Panc1 (cell line): ENCODE results near the gene CXCR5.
A peak's percentile ranks its signal among the peaks of the same experiment; 100 is the strongest.

Source experiments
- POLR2AphosphoS5 ChIP-seq: IDR thresholded peaks from 2 replicates; pipeline ENCODE4 v1.6.1; 2012; ENCODE audit warnings: mild to moderate bottlenecking, low read depth, low read length, moderate library complexity
- TF ChIP-seq, protein P1 (sequence below), 2 experiments: IDR thresholded peaks; 2 replicates each; pipeline ENCODE4 v1.6.1; 2011 to 2012; ENCODE audit warnings: low read depth in 2 of 2, control low read depth in 1 of 2, low read length in 1 of 2, mild to moderate bottlenecking in 1 of 2, moderate library complexity in 1 of 2; ENCODE audit not compliant: insufficient read depth in 1 of 2
- TF ChIP-seq, protein P2 (sequence below): fragments of 450-650 bp; IDR thresholded peaks from 2 replicates; pipeline ENCODE4 v1.5.1; 2017; ENCODE audit warnings: mild to moderate bottlenecking

DNA sequence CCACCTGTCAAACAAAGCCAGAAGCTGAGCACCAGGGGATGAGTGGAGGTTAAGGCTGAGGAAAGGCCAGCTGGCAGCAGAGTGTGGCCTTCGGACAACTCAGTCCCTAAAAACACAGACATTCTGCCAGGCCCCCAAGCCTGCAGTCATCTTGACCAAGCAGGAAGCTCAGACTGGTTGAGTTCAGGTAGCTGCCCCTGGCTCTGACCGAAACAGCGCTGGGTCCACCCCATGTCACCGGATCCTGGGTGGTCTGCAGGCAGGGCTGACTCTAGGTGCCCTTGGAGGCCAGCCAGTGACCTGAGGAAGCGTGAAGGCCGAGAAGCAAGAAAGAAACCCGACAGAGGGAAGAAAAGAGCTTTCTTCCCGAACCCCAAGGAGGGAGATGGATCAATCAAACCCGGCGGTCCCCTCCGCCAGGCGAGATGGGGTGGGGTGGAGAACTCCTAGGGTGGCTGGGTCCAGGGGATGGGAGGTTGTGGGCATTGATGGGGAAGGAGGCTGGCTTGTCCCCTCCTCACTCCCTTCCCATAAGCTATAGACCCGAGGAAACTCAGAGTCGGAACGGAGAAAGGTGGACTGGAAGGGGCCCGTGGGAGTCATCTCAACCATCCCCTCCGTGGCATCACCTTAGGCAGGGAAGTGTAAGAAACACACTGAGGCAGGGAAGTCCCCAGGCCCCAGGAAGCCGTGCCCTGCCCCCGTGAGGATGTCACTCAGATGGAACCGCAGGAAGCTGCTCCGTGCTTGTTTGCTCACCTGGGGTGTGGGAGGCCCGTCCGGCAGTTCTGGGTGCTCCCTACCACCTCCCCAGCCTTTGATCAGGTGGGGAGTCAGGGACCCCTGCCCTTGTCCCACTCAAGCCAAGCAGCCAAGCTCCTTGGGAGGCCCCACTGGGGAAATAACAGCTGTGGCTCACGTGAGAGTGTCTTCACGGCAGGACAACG lies 11.7 kb downstream of the CXCR5 start:
- TF ChIP-seq, protein P1, sequence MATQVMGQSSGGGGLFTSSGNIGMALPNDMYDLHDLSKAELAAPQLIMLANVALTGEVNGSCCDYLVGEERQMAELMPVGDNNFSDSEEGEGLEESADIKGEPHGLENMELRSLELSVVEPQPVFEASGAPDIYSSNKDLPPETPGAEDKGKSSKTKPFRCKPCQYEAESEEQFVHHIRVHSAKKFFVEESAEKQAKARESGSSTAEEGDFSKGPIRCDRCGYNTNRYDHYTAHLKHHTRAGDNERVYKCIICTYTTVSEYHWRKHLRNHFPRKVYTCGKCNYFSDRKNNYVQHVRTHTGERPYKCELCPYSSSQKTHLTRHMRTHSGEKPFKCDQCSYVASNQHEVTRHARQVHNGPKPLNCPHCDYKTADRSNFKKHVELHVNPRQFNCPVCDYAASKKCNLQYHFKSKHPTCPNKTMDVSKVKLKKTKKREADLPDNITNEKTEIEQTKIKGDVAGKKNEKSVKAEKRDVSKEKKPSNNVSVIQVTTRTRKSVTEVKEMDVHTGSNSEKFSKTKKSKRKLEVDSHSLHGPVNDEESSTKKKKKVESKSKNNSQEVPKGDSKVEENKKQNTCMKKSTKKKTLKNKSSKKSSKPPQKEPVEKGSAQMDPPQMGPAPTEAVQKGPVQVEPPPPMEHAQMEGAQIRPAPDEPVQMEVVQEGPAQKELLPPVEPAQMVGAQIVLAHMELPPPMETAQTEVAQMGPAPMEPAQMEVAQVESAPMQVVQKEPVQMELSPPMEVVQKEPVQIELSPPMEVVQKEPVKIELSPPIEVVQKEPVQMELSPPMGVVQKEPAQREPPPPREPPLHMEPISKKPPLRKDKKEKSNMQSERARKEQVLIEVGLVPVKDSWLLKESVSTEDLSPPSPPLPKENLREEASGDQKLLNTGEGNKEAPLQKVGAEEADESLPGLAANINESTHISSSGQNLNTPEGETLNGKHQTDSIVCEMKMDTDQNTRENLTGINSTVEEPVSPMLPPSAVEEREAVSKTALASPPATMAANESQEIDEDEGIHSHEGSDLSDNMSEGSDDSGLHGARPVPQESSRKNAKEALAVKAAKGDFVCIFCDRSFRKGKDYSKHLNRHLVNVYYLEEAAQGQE (IDR thresholded peaks at IDR 0.05; ENCODE audit: insufficient read depth in 1 of 2, low read depth in 2 of 2, low read length in 1 of 2), result no peak
- TF ChIP-seq, protein P2, sequence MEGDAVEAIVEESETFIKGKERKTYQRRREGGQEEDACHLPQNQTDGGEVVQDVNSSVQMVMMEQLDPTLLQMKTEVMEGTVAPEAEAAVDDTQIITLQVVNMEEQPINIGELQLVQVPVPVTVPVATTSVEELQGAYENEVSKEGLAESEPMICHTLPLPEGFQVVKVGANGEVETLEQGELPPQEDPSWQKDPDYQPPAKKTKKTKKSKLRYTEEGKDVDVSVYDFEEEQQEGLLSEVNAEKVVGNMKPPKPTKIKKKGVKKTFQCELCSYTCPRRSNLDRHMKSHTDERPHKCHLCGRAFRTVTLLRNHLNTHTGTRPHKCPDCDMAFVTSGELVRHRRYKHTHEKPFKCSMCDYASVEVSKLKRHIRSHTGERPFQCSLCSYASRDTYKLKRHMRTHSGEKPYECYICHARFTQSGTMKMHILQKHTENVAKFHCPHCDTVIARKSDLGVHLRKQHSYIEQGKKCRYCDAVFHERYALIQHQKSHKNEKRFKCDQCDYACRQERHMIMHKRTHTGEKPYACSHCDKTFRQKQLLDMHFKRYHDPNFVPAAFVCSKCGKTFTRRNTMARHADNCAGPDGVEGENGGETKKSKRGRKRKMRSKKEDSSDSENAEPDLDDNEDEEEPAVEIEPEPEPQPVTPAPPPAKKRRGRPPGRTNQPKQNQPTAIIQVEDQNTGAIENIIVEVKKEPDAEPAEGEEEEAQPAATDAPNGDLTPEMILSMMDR, result no peak
- TF ChIP-seq POLR2AphosphoS5, result peak; percentile 86
